H9 (cell line): Measurements from ENCODE around the gene YTHDC2. TPM values are rescaled to one million over a fixed set of nuclear protein-coding genes. Genes with fewer than 3 reads are reported as not detected.

ENCODE experiments used
- DNase-seq: peaks from one replicate; pipeline ENCODE4 v3.0.0-alpha.2; 2017
- H2AFZ ChIP-seq: one replicate; pipeline ENCODE4 v1.6.1; 2013; ENCODE audit warnings: mild to moderate bottlenecking, low read length, control low read depth, moderate library complexity
- H2AK5ac ChIP-seq: 2 replicates; pipeline ENCODE4 v1.6.1; 2013; ENCODE audit warnings: low read length, control low read depth, mixed read lengths; ENCODE audit not compliant: insufficient read length
- H2BK120ac ChIP-seq: one replicate; pipeline ENCODE4 v1.6.1; 2013; ENCODE audit warnings: low read depth, mild to moderate bottlenecking, low read length, control low read depth, inconsistent platforms; ENCODE audit not compliant: poor library complexity, severe bottlenecking
- H2BK12ac ChIP-seq: 2 replicates; pipeline ENCODE4 v1.6.1; 2013; ENCODE audit warnings: low read length, control low read depth, mixed read lengths, low read depth; ENCODE audit not compliant: insufficient read length
- H2BK15ac ChIP-seq: 2 replicates; pipeline ENCODE4 v1.6.1; 2013; ENCODE audit warnings: low read depth, low read length, control low read depth
- H2BK20ac ChIP-seq: one replicate; pipeline ENCODE4 v1.6.1; 2013; ENCODE audit warnings: low read depth, mild to moderate bottlenecking, low read length, control low read depth, inconsistent platforms; ENCODE audit not compliant: poor library complexity, severe bottlenecking
- H2BK5ac ChIP-seq: 2 replicates; pipeline ENCODE4 v1.6.1; 2013; ENCODE audit warnings: low read length, control low read depth, mixed read lengths; ENCODE audit not compliant: insufficient read length
- H3K14ac ChIP-seq: 2 replicates; pipeline ENCODE4 v1.6.1; 2013; ENCODE audit warnings: low read length, control low read depth; ENCODE audit not compliant: insufficient read depth
- H3K18ac ChIP-seq: 2 replicates; pipeline ENCODE4 v1.6.1; 2013; ENCODE audit warnings: low read depth, mild to moderate bottlenecking, mixed read lengths, low read length, control low read depth; ENCODE audit not compliant: insufficient read length
- H3K23ac ChIP-seq: 2 replicates; pipeline ENCODE4 v1.6.1; 2013; ENCODE audit warnings: low read length, control low read depth, mixed read lengths, low read depth; ENCODE audit not compliant: insufficient read length
- H3K23me2 ChIP-seq: 2 replicates; pipeline ENCODE4 v1.6.1; 2013; ENCODE audit warnings: low read depth, mild to moderate bottlenecking, mixed read lengths, low read length, control low read depth; ENCODE audit not compliant: insufficient read length, poor library complexity, severe bottlenecking
- H3K27ac ChIP-seq: 2 replicates; pipeline ENCODE4 v1.5.1; 2013; ENCODE audit warnings: low read length, control low read depth, mixed read lengths, low read depth; ENCODE audit not compliant: insufficient read length
- H3K27me3 ChIP-seq: 2 replicates; pipeline ENCODE4 v1.6.1; 2013; ENCODE audit warnings: low read length, control low read depth, inconsistent platforms; ENCODE audit not compliant: insufficient read depth
- H3K4ac ChIP-seq: 2 replicates; pipeline ENCODE4 v1.6.1; 2013; ENCODE audit warnings: low read depth, mild to moderate bottlenecking, control low read depth, inconsistent platforms, low read length, moderate library complexity
- H3K4me1 ChIP-seq: 2 replicates; pipeline ENCODE4 v1.6.1; 2013; ENCODE audit warnings: low read length, control low read depth, inconsistent platforms; ENCODE audit not compliant: insufficient read depth
- H3K4me2 ChIP-seq: 2 replicates; pipeline ENCODE4 v1.6.1; 2013; ENCODE audit warnings: low read length, control low read depth, mixed read lengths; ENCODE audit not compliant: insufficient read length, insufficient read depth
- H3K56ac ChIP-seq: 2 replicates; pipeline ENCODE4 v1.6.1; 2013; ENCODE audit warnings: low read depth, mild to moderate bottlenecking, mixed read lengths, low read length, control low read depth; ENCODE audit not compliant: insufficient read length
- H3K79me1 ChIP-seq: 2 replicates; pipeline ENCODE4 v1.6.1; 2013; ENCODE audit warnings: low read depth, mild to moderate bottlenecking, moderate library complexity, low read length, control low read depth, inconsistent platforms; ENCODE audit not compliant: insufficient read depth, poor library complexity, severe bottlenecking
- H3K79me2 ChIP-seq: 2 replicates; pipeline ENCODE4 v1.6.1; 2013; ENCODE audit warnings: low read length, control low read depth, inconsistent platforms; ENCODE audit not compliant: insufficient read depth
- H3K9ac ChIP-seq: 2 replicates; pipeline ENCODE4 v1.6.1; 2013; ENCODE audit warnings: low read length, control low read depth, mixed read lengths; ENCODE audit not compliant: insufficient read length; ENCODE audit errors: extremely low read depth
- H3K9me3 ChIP-seq: one replicate; pipeline ENCODE4 v1.6.1; 2013; ENCODE audit warnings: low read depth, low read length, inconsistent platforms; ENCODE audit not compliant: control insufficient read depth
- H3T11ph ChIP-seq: one replicate; pipeline ENCODE4 v1.6.1; 2013; ENCODE audit warnings: mild to moderate bottlenecking, low read length, control low read depth, inconsistent platforms
- H4K20me1 ChIP-seq: one replicate; pipeline ENCODE4 v1.6.1; 2013; ENCODE audit not compliant: control insufficient read depth, insufficient read length, insufficient read depth
- H4K5ac ChIP-seq: 2 replicates; pipeline ENCODE4 v1.6.1; 2013; ENCODE audit warnings: low read depth, mild to moderate bottlenecking, mixed read lengths, low read length, control low read depth; ENCODE audit not compliant: insufficient read length
- H4K8ac ChIP-seq: replicated peaks from 2 replicates; pipeline ENCODE4 v1.6.1; 2013; ENCODE audit warnings: low read length, control low read depth, mixed read lengths, low read depth; ENCODE audit not compliant: insufficient read length
- H4K91ac ChIP-seq: 2 replicates; pipeline ENCODE4 v1.6.1; 2013; ENCODE audit warnings: low read depth, mild to moderate bottlenecking, moderate library complexity, mixed read lengths, low read length, control low read depth; ENCODE audit not compliant: insufficient read length
- H3K27ac Mint-ChIP-seq, 3 experiments: 2 replicates in 2 of 3; 3 replicates in 1 of 3; pipeline ENCODE4 v1.8.0; 2020 to 2021; ENCODE audit warnings: mixed read lengths in 3 of 3, mild to moderate bottlenecking in 1 of 3, moderate library complexity in 1 of 3
- H3K27me3 Mint-ChIP-seq: 2 replicates; pipeline ENCODE4 v1.8.0; 2021; ENCODE audit warnings: low read depth, mild to moderate bottlenecking, moderate library complexity, mixed read lengths
- H3K36me3 Mint-ChIP-seq, 3 experiments: 2 replicates in 2 of 3; 3 replicates in 1 of 3; pipeline ENCODE4 v1.8.0; 2020 to 2021; ENCODE audit warnings: low read depth in 3 of 3, mixed read lengths in 3 of 3; ENCODE audit not compliant: insufficient read depth in 1 of 3
- H3K4me1 Mint-ChIP-seq, 2 experiments: 2 replicates each; pipeline ENCODE4 v1.8.0; 2020; ENCODE audit warnings: mixed read lengths in 2 of 2
- H3K4me3 Mint-ChIP-seq, 2 experiments: 2 replicates in 1 of 2; 3 replicates in 1 of 2; pipeline ENCODE4 v1.8.0; 2020 to 2021; ENCODE audit warnings: mild to moderate bottlenecking in 2 of 2, mixed read lengths in 2 of 2, moderate library complexity in 1 of 2
- H3K9me3 Mint-ChIP-seq, 2 experiments: 2 replicates in 1 of 2; 3 replicates in 1 of 2; pipeline ENCODE4 v1.8.0; 2020; ENCODE audit warnings: mild to moderate bottlenecking in 2 of 2, mixed read lengths in 2 of 2, moderate library complexity in 1 of 2
- WGBS: extraction: QIAGEN DNeasy Blood & Tissue Kit; methylation state at CpG from one replicate; pipeline ENCODE4 v1.1.7; 2013; ENCODE audit warnings: missing lambda C conversion rate, low lambda C conversion rate, mixed read lengths; ENCODE audit not compliant: insufficient read length; ENCODE audit errors: extremely low coverage; 5-methylcytosine and 5-hydroxymethylcytosine counted together
- total RNA-seq: library from RNA; stranded (reverse); gene quantifications from 2 replicates; pipeline ENCODE4 v1.2.1, GENCODE V29; 2021
- TF ChIP-seq, protein P1 (sequence below): fragments of 200-600 bp; sonication (generic); conservative IDR thresholded peaks from 3 replicates; pipeline ENCODE4 v1.8.0; 2021; ENCODE audit warnings: antibody characterized with exemption, mild to moderate bottlenecking

YTHDC2 gene
- total RNA-seq, 1 experiment from 2014 or later = 22.5 TPM

GRCh38 chr5:113527746-113528145 lies 14.3 kb downstream of the YTHDC2 start:
- Histone ChIP-seq H3K9me3 (peaks cover 7% of the 10 kb centered on the region), H3K56ac (no peak overlapping the region), H3T11ph (no peak overlapping the region), H3K4ac (no peak overlapping the region), H4K91ac (no peak overlapping the region), H2AFZ (no peak overlapping the region), H3K23ac (no peak overlapping the region), H3K14ac (no peak overlapping the region), H3K79me1 (no peaks in the 10 kb centered on the region), H2BK15ac (no peak overlapping the region), H2AK5ac (no peak overlapping the region), H4K5ac (no peak overlapping the region), H2BK120ac (no peak overlapping the region), H3K4me1 (no peaks in the 10 kb centered on the region), H3K27me3 (no peaks in the 10 kb centered on the region), H2BK5ac (no peak overlapping the region), H3K79me2 (no peaks in the 10 kb centered on the region), H3K9ac (no peak overlapping the region), H3K23me2 (no peaks in the 10 kb centered on the region), H3K27ac (no peak overlapping the region), H2BK20ac (no peak overlapping the region), H2BK12ac (no peak overlapping the region), H3K4me2 (no peak overlapping the region), H4K20me1 (no peaks in the 10 kb centered on the region), H3K18ac (no peak overlapping the region), H4K8ac (no peak overlapping the region)
- no peak for DNase-seq
- Mint-ChIP-seq H3K4me3 (no peak overlapping the region), H3K27me3 (no peaks in the 10 kb centered on the region; the same call in 1 of the 2 replicates), H3K4me1 (peaks cover 10 to 28% of the 10 kb centered on the region in 2 experiments), H3K36me3 (peaks cover 23 to 46% (median 32%) of the 10 kb centered on the region in 3 experiments), H3K27ac (no peak overlapping the region), H3K9me3 (peaks cover 11 to 19% of the 10 kb centered on the region in 2 experiments)
- 100% methylated on average over 1 of the region's 5 CpGs for WGBS
- TF ChIP-seq, protein P1, sequence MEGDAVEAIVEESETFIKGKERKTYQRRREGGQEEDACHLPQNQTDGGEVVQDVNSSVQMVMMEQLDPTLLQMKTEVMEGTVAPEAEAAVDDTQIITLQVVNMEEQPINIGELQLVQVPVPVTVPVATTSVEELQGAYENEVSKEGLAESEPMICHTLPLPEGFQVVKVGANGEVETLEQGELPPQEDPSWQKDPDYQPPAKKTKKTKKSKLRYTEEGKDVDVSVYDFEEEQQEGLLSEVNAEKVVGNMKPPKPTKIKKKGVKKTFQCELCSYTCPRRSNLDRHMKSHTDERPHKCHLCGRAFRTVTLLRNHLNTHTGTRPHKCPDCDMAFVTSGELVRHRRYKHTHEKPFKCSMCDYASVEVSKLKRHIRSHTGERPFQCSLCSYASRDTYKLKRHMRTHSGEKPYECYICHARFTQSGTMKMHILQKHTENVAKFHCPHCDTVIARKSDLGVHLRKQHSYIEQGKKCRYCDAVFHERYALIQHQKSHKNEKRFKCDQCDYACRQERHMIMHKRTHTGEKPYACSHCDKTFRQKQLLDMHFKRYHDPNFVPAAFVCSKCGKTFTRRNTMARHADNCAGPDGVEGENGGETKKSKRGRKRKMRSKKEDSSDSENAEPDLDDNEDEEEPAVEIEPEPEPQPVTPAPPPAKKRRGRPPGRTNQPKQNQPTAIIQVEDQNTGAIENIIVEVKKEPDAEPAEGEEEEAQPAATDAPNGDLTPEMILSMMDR = no peak
